ENCODE results near the gene NDST1. TPM values are rescaled to one million over a fixed set of nuclear protein-coding genes. Genes with fewer than 3 reads are reported as not detected.

The NDST1 gene
- total RNA-seq, 2 experiments from 2014 or later = 9.5 to 26.6 TPM

GRCh38 chr5:150511578-150512367, 3.8 kb downstream of the NDST1 start:
- no peak overlapping the region for H3K4me2 ChIP-seq (ENCODE audit: low read length)

GRCh38 chr5:150512368-150512747, 4.4 kb downstream of the NDST1 start:
- CTCF ChIA-PET (ENCODE audit: unreplicated experiment) = interaction anchor here (0.9 kb wide), 1 partner anchor 26 kb away, joined by 4 read pairs; no protein-coding TSS in a partner anchor

More at GRCh38 chr5:150511578-150512367, 3.8 kb downstream of the NDST1 start:
- Histone ChIP-seq H4K20me1 (ENCODE audit: insufficient read depth, low read length) (peaks cover 4% of the 10 kb centered on the region; the same call in 1 of the 2 replicates), H3K27ac (ENCODE audit: low read depth, low read length, poor library complexity, severe bottlenecking) (no peak overlapping the region), H2AFZ (ENCODE audit: low read length) (no peak overlapping the region), H3K79me2 (ENCODE audit: insufficient read depth, low read depth, low read length) (no peaks in the 10 kb centered on the region), H3K9me3 (ENCODE audit: low read length) (no peaks in the 10 kb centered on the region), H3K36me3 (ENCODE audit: insufficient read depth, low read length) (no peaks in the 10 kb centered on the region), H3K4me3 (ENCODE audit: low read depth, low read length, poor library complexity, severe bottlenecking) (no peak overlapping the region), H3K4me1 (ENCODE audit: insufficient read depth, low read length, poor library complexity, severe bottlenecking) (peaks cover 9% of the 10 kb centered on the region), H3K9me2 (ENCODE audit: insufficient read depth, low read length) (no peaks in the 10 kb centered on the region)
- POLR2A ChIA-PET = interaction anchor here (0.5 to 1.8 kb wide), 4 partner anchors 22 to 195 kb away, joined by 3 to 7 read pairs (median 4); no protein-coding TSS in a partner anchor
- intact Hi-C loops (cut with micrococcal nuclease; ENCODE audit: unreplicated experiment) = no loop called here
- BruUV-seq (replicated peaks) = no TSS peak
- CTCF ChIA-PET (ENCODE audit: unreplicated experiment) = interaction anchor here (0.9 kb wide), 1 partner anchor 25 kb away, joined by 4 read pairs; no protein-coding TSS in a partner anchor
- no peak for DNase-seq (ENCODE audit: low spot score)
- TF ChIP-seq, protein P1, sequence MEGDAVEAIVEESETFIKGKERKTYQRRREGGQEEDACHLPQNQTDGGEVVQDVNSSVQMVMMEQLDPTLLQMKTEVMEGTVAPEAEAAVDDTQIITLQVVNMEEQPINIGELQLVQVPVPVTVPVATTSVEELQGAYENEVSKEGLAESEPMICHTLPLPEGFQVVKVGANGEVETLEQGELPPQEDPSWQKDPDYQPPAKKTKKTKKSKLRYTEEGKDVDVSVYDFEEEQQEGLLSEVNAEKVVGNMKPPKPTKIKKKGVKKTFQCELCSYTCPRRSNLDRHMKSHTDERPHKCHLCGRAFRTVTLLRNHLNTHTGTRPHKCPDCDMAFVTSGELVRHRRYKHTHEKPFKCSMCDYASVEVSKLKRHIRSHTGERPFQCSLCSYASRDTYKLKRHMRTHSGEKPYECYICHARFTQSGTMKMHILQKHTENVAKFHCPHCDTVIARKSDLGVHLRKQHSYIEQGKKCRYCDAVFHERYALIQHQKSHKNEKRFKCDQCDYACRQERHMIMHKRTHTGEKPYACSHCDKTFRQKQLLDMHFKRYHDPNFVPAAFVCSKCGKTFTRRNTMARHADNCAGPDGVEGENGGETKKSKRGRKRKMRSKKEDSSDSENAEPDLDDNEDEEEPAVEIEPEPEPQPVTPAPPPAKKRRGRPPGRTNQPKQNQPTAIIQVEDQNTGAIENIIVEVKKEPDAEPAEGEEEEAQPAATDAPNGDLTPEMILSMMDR (conservative IDR thresholded peaks at IDR 0.05; ENCODE audit: low read length) = no peak
- no peak for TF ChIP-seq EZH2phosphoT487 (IDR thresholded peaks at IDR 0.05; ENCODE audit: borderline replicate concordance, low read depth, low read length)

More at GRCh38 chr5:150512368-150512747, 4.4 kb downstream of the NDST1 start:
- Histone ChIP-seq H3K4me3 (ENCODE audit: low read depth, low read length, poor library complexity, severe bottlenecking) (no peak overlapping the region), H3K27ac (ENCODE audit: low read depth, low read length, poor library complexity, severe bottlenecking) (no peak overlapping the region), H2AFZ (ENCODE audit: low read length) (no peak overlapping the region), H3K9me3 (ENCODE audit: low read length) (no peaks in the 10 kb centered on the region), H3K36me3 (ENCODE audit: insufficient read depth, low read length) (no peaks in the 10 kb centered on the region), H3K4me1 (ENCODE audit: insufficient read depth, low read length, poor library complexity, severe bottlenecking) (peaks cover 9% of the 10 kb centered on the region), H3K79me2 (ENCODE audit: insufficient read depth, low read depth, low read length) (no peaks in the 10 kb centered on the region), H4K20me1 (ENCODE audit: insufficient read depth, low read length) (peaks cover 4% of the 10 kb centered on the region; the same call in 1 of the 2 replicates), H3K4me2 (ENCODE audit: low read length) (no peak overlapping the region), H3K9me2 (ENCODE audit: insufficient read depth, low read length) (no peaks in the 10 kb centered on the region)
- POLR2A ChIA-PET = interaction anchor here (0.8 to 1.4 kb wide), 3 partner anchors 19 to 23 kb away, joined by 3 to 4 read pairs (median 3); no protein-coding TSS in a partner anchor
- no peak for DNase-seq (ENCODE audit: low spot score)
- intact Hi-C loops (cut with micrococcal nuclease; ENCODE audit: unreplicated experiment) = no loop called here
- no peak for TF ChIP-seq EZH2phosphoT487 (IDR thresholded peaks at IDR 0.05; ENCODE audit: borderline replicate concordance, low read depth, low read length)
- TF ChIP-seq, protein P1 (conservative IDR thresholded peaks at IDR 0.05; ENCODE audit: low read length) = no peak
- BruUV-seq (replicated peaks) = no TSS peak
